ENCODE results near the gene C3orf22. TPM values are rescaled to one million over a fixed set of nuclear protein-coding genes. Genes with fewer than 3 reads are reported as not detected.

Gene C3orf22
- total RNA-seq, 3 donors from 2014 or later = not detected

DNA sequence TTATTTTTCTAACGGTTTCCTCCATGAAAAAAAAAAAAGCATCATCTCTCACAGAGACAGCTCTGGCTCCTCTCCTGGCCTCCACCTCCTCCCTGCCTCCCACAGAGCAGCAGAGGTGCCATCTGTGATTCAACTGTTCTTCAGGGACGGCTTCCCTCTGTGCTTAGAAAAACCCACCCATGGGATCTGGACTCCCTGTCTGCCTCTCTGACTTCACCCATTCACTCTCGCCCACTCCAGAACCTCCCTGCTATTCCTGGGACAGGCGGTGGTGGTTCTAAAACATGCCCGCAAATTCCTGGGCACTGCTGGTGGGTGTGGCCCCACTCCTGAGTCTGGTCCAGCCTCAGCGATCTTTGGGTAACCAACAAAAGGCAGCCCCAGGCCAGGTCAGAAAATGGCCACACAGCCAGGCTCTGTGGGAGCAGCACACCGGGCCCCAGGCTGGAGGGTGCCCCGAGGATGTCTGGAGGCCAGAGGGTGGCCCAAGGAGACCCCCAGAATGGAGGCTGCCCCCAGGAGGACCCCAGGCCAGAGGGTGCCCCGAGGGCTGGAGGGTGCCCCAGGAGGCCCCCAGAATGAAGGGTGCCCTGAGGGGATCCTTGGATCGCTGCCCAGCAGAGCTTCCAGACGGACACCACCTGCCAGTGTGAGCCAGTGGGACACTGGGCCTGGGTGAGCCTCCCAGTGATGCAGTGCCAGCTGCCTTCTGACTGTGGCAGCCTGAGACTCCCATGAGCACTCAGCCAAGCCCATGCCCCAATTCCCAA, 37.4 kb downstream of the C3orf22 start:
- Histone ChIP-seq H3K4me1 (peaks cover 0 to 4% of the 10 kb centered on the region in 2 donors), H3K27ac (no peak overlapping the region), H3K36me3 (no peaks in the 10 kb centered on the region), H3K4me3 (no peak overlapping the region), H3K27me3 (peaks cover 3 to 22% of the 10 kb centered on the region in 2 donors), H3K9me3 (no peaks in the 10 kb centered on the region)
- no peak for DNase-seq (ENCODE audit: low spot score in 2 of 2)
- TF ChIP-seq, protein P1, sequence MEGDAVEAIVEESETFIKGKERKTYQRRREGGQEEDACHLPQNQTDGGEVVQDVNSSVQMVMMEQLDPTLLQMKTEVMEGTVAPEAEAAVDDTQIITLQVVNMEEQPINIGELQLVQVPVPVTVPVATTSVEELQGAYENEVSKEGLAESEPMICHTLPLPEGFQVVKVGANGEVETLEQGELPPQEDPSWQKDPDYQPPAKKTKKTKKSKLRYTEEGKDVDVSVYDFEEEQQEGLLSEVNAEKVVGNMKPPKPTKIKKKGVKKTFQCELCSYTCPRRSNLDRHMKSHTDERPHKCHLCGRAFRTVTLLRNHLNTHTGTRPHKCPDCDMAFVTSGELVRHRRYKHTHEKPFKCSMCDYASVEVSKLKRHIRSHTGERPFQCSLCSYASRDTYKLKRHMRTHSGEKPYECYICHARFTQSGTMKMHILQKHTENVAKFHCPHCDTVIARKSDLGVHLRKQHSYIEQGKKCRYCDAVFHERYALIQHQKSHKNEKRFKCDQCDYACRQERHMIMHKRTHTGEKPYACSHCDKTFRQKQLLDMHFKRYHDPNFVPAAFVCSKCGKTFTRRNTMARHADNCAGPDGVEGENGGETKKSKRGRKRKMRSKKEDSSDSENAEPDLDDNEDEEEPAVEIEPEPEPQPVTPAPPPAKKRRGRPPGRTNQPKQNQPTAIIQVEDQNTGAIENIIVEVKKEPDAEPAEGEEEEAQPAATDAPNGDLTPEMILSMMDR (IDR thresholded peaks at IDR 0.05) = no peak
- TF ChIP-seq POLR2A (IDR thresholded peaks at IDR 0.05) (no peak), POLR2AphosphoS5 (IDR thresholded peaks at IDR 0.05) (no peak)
- intact Hi-C loops (cut with DNase I; ENCODE audit: low total_unique reads) = no loop called here

DNA sequence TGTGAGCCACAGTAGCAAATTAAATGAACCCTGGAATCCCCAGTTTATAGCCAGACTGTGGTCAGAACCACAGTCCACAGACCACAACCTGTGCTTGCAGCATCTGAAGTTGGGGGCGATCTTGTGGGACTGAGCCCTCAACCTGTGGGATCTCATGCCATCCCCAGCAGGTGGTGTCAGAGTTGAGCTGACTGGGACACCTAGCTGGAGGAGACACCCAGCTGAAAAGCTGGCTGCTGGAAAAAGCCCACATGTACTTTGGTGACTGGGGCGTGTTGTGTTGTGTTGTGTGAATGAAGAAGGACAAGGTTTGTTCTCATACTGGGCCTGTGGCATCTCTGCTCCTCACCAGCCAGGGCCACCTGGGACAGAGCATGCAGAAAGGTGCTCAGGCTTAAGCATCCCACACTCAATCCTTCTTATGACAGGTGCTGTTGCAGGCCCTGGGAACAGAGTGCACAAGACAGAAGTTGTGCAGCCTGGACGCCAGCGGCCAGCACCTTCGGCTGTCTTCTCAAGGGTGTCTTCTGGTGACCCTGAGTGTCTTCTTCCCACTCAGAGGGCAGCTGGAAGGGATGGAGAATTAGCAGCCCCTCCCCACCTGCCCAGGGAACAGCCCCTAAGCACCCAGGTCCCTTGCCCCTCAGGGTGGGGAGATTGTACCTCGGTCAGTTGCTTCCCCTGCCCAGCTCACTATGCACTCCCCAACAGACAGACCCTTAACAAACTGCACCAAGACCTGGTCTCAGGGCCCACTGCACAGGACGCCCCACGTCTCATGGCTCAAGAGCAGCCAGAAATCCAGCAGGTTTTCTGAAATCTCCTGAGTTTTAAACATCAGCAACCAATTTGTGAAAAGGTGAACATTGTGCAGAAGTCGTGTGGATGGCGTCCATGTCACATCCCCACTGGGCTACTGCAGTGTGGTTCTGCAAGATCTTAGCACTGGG, 39.0 kb downstream of the C3orf22 start:
- intact Hi-C loops (cut with DNase I; ENCODE audit: low total_unique reads) = loop anchor here (5.0 kb wide), 1 partner anchor 1398 kb away; the partner anchor contains the start of gene KBTBD12
- DNase-seq (ENCODE audit: low spot score in 2 of 2) = no peak
- Histone ChIP-seq H3K9me3 (no peaks in the 10 kb centered on the region), H3K27ac (no peak overlapping the region), H3K36me3 (no peaks in the 10 kb centered on the region), H3K4me3 (no peak overlapping the region), H3K4me1 (peaks cover 0 to 4% of the 10 kb centered on the region in 2 donors), H3K27me3 (peaks cover 3 to 20% of the 10 kb centered on the region in 2 donors)
- TF ChIP-seq, protein P1 (IDR thresholded peaks at IDR 0.05) = no peak
- TF ChIP-seq POLR2A (IDR thresholded peaks at IDR 0.05) = no peak
- no peak for TF ChIP-seq POLR2AphosphoS5 (IDR thresholded peaks at IDR 0.05)

DNA sequence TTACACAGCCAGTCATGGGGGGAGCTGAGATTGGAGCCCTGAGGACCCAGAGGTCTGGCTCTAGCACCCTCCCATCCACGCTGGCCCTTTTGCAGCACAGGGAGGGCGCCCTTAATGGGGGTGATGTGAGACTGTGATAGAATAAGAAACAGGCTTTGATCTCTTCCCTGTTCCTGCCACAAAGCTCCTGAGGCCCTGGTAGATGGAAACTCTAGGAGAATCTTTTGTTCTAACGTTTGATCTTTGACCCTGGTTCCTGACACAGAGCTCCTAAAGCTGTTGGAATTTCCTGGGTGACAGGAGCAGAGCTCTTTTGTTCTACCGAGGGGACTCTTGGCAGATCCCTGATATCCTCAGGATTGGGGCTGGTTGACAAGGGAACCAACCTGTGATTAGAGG, 40.0 kb downstream of the C3orf22 start:
- intact Hi-C loops (cut with DNase I; ENCODE audit: low total_unique reads) = loop anchor here (5.0 kb wide), 1 partner anchor 1399 kb away; the partner anchor contains the start of gene KBTBD12

DNA sequence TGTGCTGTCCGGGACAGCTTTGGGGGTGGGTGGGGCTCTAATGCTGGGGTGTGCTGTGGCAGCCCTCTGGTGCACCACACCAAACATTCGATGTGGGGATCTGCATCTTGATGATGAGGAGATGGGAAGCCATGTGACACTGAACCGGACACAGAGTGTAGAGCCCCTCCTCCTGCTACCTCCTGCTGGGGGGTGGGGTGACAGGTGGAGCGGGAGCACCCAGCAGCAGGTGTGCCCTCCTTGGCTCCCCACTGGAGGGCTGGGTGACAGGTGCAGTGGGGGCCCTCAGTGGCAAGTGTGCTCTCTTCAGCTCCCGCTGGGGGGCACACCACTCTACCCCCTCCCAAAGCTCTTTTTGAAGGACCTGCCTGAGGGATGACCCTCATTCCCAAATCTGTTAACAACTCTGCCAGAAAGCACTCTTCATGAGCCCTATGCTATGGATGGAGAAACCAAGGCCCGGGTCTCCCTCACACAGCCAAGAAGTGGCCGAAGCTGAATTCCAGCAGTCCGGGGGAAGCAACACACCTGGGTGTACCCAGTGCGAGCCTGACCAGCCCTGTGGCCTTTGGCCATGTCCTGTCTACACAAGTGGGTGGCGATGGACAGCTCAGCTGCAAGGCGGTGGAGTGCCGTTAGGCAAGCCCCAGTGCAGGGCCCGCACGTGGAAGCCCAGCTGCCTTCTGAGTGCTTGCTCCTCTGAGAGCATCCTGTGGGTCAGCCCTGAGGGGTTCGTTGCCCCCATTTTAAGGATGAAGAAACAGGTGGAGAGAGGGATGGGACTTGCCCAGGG, 40.5 kb downstream of the C3orf22 start:
- TF ChIP-seq, protein P1 (IDR thresholded peaks at IDR 0.05) = no peak
- TF ChIP-seq POLR2AphosphoS5 (IDR thresholded peaks at IDR 0.05) (no peak), POLR2A (IDR thresholded peaks at IDR 0.05) (no peak)
- Histone ChIP-seq H3K36me3 (no peaks in the 10 kb centered on the region), H3K27ac (no peak overlapping the region), H3K4me3 (no peak overlapping the region), H3K27me3 (peaks cover 0 to 4% of the 10 kb centered on the region in 2 donors), H3K4me1 (no peaks in the 10 kb centered on the region), H3K9me3 (no peaks in the 10 kb centered on the region)
- intact Hi-C loops (cut with DNase I; ENCODE audit: low total_unique reads) = loop anchor here (5.0 kb wide), 1 partner anchor 1399 kb away; the partner anchor contains the start of gene KBTBD12
- no peak for DNase-seq (ENCODE audit: low spot score in 2 of 2)

More for the DNA sequence above, 40.0 kb downstream of the C3orf22 start:
- no peak overlapping the region for H3K27ac ChIP-seq
- no peaks in the 10 kb centered on the region for H3K9me3 ChIP-seq
- H3K36me3 ChIP-seq = no peaks in the 10 kb centered on the region
- no peak for TF ChIP-seq POLR2A (IDR thresholded peaks at IDR 0.05)
- no peaks in the 10 kb centered on the region for H3K4me1 ChIP-seq
- peaks cover 0 to 10% of the 10 kb centered on the region in 2 donors for H3K27me3 ChIP-seq
- H3K4me3 ChIP-seq = no peak overlapping the region
- no peak for DNase-seq (ENCODE audit: low spot score in 2 of 2)

All from breast epithelium (tissue), 4 donors.